T-cell (primary cell): ENCODE results near the gene PHYH. TPM values are rescaled to one million over a fixed set of nuclear protein-coding genes. Genes with fewer than 3 reads are reported as not detected.

Source experiments
- ATAC-seq, 4 experiments: fragments of 200-7000 bp in 3 of 4; fragments of 150-1000 bp in 1 of 4; cut with Tn5 transposase; replicated peaks in 1 of 4; 1 replicate in 3 of 4; 2 replicates in 1 of 4; pipeline ENCODE4 v1.10.0; 2021; ENCODE audit warnings: moderate library complexity in 3 of 4, mild to moderate bottlenecking in 2 of 4, moderate number of reproducible peaks in 1 of 4
- CTCF ChIA-PET, 2 donors: fragments of 300-600 bp; sonication (Branson Sonifier 250); formaldehyde crosslinking; loops; one replicate each; lab custom pipeline; 2022; ENCODE audit warnings: antibody characterized with exemption in 2 of 2; lab: Charles Lee
- POLR2A ChIA-PET, 2 donors: fragments of 300-600 bp; sonication (Branson Sonifier 250); formaldehyde crosslinking; loops; one replicate each; lab custom pipeline; 2022; ENCODE audit warnings: antibody characterized with exemption in 2 of 2; lab: Charles Lee
- DNase-seq, 35 experiments: peaks; one replicate each; pipeline versions ENCODE4 v3.0.0 to v3.0.0-alpha.2; 2013 to 2023
- H3K27ac ChIP-seq: one replicate; pipeline ENCODE4 v1.5.1; 2013; ENCODE audit warnings: low read length
- H3K27me3 ChIP-seq, 2 experiments: replicated peaks in 1 of 2; 1 replicate in 1 of 2; 2 replicates in 1 of 2; pipeline versions ENCODE4 v1.6.1 to v1.7.0; 2013; ENCODE audit warnings: low read length in 1 of 2, mixed read lengths in 1 of 2; ENCODE audit not compliant: control insufficient read depth in 2 of 2, insufficient read depth in 2 of 2; ENCODE audit errors: extremely low read depth in 1 of 2
- H3K36me3 ChIP-seq, 2 donors: 1 replicate in 1 of 2; 2 replicates in 1 of 2; pipeline versions ENCODE4 v1.6.1 to v1.7.0; 2013; ENCODE audit warnings: low read length in 1 of 2; ENCODE audit not compliant: control insufficient read depth in 2 of 2, insufficient read depth in 1 of 2; ENCODE audit errors: extremely low read depth in 1 of 2
- H3K4me1 ChIP-seq, 2 experiments: 1 replicate in 1 of 2; 2 replicates in 1 of 2; pipeline versions ENCODE4 v1.6.1 to v1.7.0; 2013; ENCODE audit warnings: low read length in 2 of 2, mixed read lengths in 1 of 2; ENCODE audit not compliant: insufficient read depth in 2 of 2, control insufficient read depth in 1 of 2; ENCODE audit errors: extremely low read depth in 1 of 2
- H3K4me3 ChIP-seq, 2 donors: 1 replicate in 1 of 2; 2 replicates in 1 of 2; pipeline versions ENCODE4 v1.5.1 to v1.7.0; 2013; ENCODE audit warnings: mild to moderate bottlenecking in 2 of 2, low read length in 1 of 2, moderate library complexity in 1 of 2; ENCODE audit not compliant: control insufficient read depth in 1 of 2; ENCODE audit errors: extremely low read depth in 1 of 2
- H3K9me3 ChIP-seq: 2 replicates; pipeline ENCODE4 v1.7.0; 2013
- H3K27ac Mint-ChIP-seq, 2 donors: one replicate each; pipeline ENCODE4 v1.8.0; 2020 to 2021; ENCODE audit warnings: mild to moderate bottlenecking in 2 of 2, mixed read lengths in 2 of 2
- H3K27me3 Mint-ChIP-seq, 2 donors: one replicate each; pipeline ENCODE4 v1.8.0; 2021 to 2022; ENCODE audit warnings: mixed read lengths in 2 of 2
- H3K36me3 Mint-ChIP-seq: one replicate; pipeline ENCODE4 v1.8.0; 2021; ENCODE audit warnings: mixed read lengths
- H3K4me1 Mint-ChIP-seq, 3 donors: one replicate each; pipeline ENCODE4 v1.8.0; 2020 to 2022; ENCODE audit warnings: mixed read lengths in 3 of 3, mild to moderate bottlenecking in 1 of 3
- H3K4me3 Mint-ChIP-seq, 3 donors: one replicate each; pipeline ENCODE4 v1.8.0; 2020 to 2022; ENCODE audit warnings: mild to moderate bottlenecking in 3 of 3, mixed read lengths in 3 of 3, moderate library complexity in 3 of 3
- H3K9me3 Mint-ChIP-seq, 3 donors: one replicate each; pipeline ENCODE4 v1.8.0; 2020 to 2022; ENCODE audit warnings: mixed read lengths in 3 of 3
- WGBS: methylation state at CpG from one replicate; pipeline ENCODE4 v1.1.5; 2013; ENCODE audit warnings: missing lambda C conversion rate; ENCODE audit not compliant: insufficient coverage; 5-methylcytosine and 5-hydroxymethylcytosine counted together
- total RNA-seq, 35 experiments: library from RNA in 6 of 35; stranded (reverse) in 6 of 35; fragments of 120-200 nt in 1 of 35; gene quantifications; one replicate each; pipeline versions ENCODE4 v1.2.1 to v1.2.4 and lab custom pipeline; 2013 to 2026

PHYH gene
- total RNA-seq, 5 donors from 2014 or later (not counting 1 experiment from before 2014, with no cell fraction given) = 9.3 to 10.9 (median 9.8) TPM

GRCh38 chr10:13233358-13233757 is 66.5 kb downstream of the PHYH start:
- no peaks in the 10 kb centered on the region for H3K27me3 Mint-ChIP-seq
- H3K4me3 Mint-ChIP-seq = no peak overlapping the region
- H3K36me3 Mint-ChIP-seq = no peaks in the 10 kb centered on the region
- H3K9me3 Mint-ChIP-seq = no peaks in the 10 kb centered on the region
- no peak overlapping the region for H3K27ac ChIP-seq
- ATAC-seq (no peak), DNase-seq (no peak)
- no peaks in the 10 kb centered on the region for H3K4me1 ChIP-seq
- H3K27me3 ChIP-seq = peaks cover 0 to 4% of the 10 kb centered on the region in 2 experiments
- CTCF ChIA-PET = no interaction called here
- POLR2A ChIA-PET = no interaction called here
- WGBS = 76% methylated on average over 9 of the region's 14 CpGs
- H3K36me3 ChIP-seq = no peaks in the 10 kb centered on the region
- H3K4me1 Mint-ChIP-seq = no peaks in the 10 kb centered on the region
- H3K9me3 ChIP-seq = no peaks in the 10 kb centered on the region
- H3K4me3 ChIP-seq = no peak overlapping the region
- H3K27ac Mint-ChIP-seq = no peak overlapping the region

DNA sequence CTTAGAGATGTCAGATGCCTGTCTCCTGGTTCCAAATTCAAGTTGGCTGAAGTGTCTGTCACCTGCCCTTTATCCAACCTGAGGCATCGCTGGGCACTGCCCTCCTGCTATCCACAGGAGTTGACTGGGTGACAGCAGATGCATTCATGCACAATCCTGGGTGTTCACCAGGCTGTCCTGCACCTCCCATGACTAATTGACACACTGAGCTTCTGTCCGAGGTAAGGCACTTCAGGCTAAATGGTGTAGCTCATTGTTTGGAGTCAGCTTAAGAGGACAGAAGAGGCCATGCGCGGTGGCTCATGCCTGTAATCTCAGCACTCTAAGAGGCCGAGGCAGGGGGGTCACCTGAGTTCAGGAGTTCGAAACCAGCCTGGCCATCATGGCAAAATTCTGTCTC is 68.1 kb downstream of the PHYH start:
- no peaks in the 10 kb centered on the region for H3K27me3 Mint-ChIP-seq
- H3K27me3 ChIP-seq = peaks cover 0 to 4% of the 10 kb centered on the region in 2 experiments
- H3K27ac ChIP-seq = no peak overlapping the region
- H3K4me3 ChIP-seq = no peak overlapping the region
- no peaks in the 10 kb centered on the region for H3K4me1 Mint-ChIP-seq
- CTCF ChIA-PET = no interaction called here
- POLR2A ChIA-PET = no interaction called here
- H3K27ac Mint-ChIP-seq = no peak overlapping the region
- WGBS = 80% methylated on average over 1 of the region's 6 CpGs
- H3K9me3 ChIP-seq = no peaks in the 10 kb centered on the region
- DNase-seq (no peak), ATAC-seq (no peak)
- no peaks in the 10 kb centered on the region for H3K36me3 ChIP-seq
- no peaks in the 10 kb centered on the region for H3K36me3 Mint-ChIP-seq
- no peak overlapping the region for H3K4me3 Mint-ChIP-seq
- no peaks in the 10 kb centered on the region for H3K9me3 Mint-ChIP-seq
- H3K4me1 ChIP-seq = no peaks in the 10 kb centered on the region

DNA sequence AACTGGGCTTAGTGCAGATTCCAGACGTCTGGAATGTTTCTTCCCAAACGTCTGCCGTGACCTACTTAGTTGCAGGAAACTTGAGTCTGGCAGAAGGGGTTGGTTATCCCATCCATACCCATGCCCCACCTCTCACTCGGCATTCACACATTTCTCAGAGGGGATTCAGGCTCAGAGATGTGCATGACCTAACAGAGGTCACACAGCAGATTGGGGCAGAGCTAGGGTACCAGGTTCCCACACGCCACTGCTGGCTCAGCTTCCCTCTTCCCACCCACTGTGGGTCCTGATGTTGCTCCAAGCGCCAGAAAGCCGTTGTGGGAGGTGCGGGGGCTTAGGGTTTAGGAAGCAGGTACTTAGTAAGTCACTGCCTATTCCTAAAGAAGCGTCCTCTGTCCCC is 68.7 kb downstream of the PHYH start:
- Mint-ChIP-seq H3K4me1 (no peaks in the 10 kb centered on the region), H3K27me3 (no peaks in the 10 kb centered on the region), H3K27ac (no peak overlapping the region), H3K36me3 (no peaks in the 10 kb centered on the region), H3K4me3 (no peak overlapping the region), H3K9me3 (no peaks in the 10 kb centered on the region)
- H3K27me3 ChIP-seq = peaks cover 0 to 4% of the 10 kb centered on the region in 2 experiments
- no CpG with 5 or more reads among the region's 9 CpGs for WGBS
- CTCF ChIA-PET = no interaction called here
- H3K36me3 ChIP-seq = no peaks in the 10 kb centered on the region
- DNase-seq (no peak), ATAC-seq (no peak)
- no peaks in the 10 kb centered on the region for H3K4me1 ChIP-seq
- no peak overlapping the region for H3K4me3 ChIP-seq
- POLR2A ChIA-PET = no interaction called here
- H3K9me3 ChIP-seq = no peaks in the 10 kb centered on the region
- no peak overlapping the region for H3K27ac ChIP-seq

Other genes starting within 250 kb of the PHYH start
- gene OPTN, start 199.9 kb downstream of the PHYH start, total RNA-seq = 100 to 1,000 TPM in 2 of 5 donors, 10 to 100 TPM in 3; 87.7 to 115 (median 94.9) TPM
- gene MCM10, start 138.5 kb downstream of the PHYH start, total RNA-seq = 1 to 10 TPM in 2 of 5 donors, under 1 TPM in 3; 0.65 to 1.4 (median 0.82) TPM
- not detected for gene UCMA, start 65.7 kb downstream of the PHYH start, total RNA-seq
- gene SEPHS1, start 48.2 kb upstream of the PHYH start, total RNA-seq = 10 to 100 TPM; 24.0 to 34.6 (median 29.2) TPM
- 1 to 10 TPM in 1 of 5 donors, not detected in 4; 1.2 TPM for gene BEND7, start 228.9 kb upstream of the PHYH start, total RNA-seq